Mesothelial cell of epicardium (in vitro differentiated cells): ENCODE data around the gene CNTN4. TPM values are rescaled to one million over a fixed set of nuclear protein-coding genes. Genes with fewer than 3 reads are reported as not detected.
A peak's percentile ranks its signal among the peaks of the same experiment; 100 is the strongest.

Experiments used
- DNase-seq, 2 experiments: peaks; one replicate each; pipeline ENCODE4 v3.0.0; 2021; ENCODE audit warnings: low spot score in 2 of 2; ENCODE audit not compliant: unreplicated experiment in 2 of 2
- H3K27ac Mint-ChIP-seq: 2 replicates; pipeline ENCODE4 v1.8.0; 2021; ENCODE audit warnings: mixed read lengths
- H3K27me3 Mint-ChIP-seq: 2 replicates; pipeline ENCODE4 v1.8.0; 2021; ENCODE audit warnings: low read depth, mixed read lengths
- H3K36me3 Mint-ChIP-seq: 2 replicates; pipeline ENCODE4 v1.8.0; 2021; ENCODE audit warnings: mixed read lengths
- H3K4me1 Mint-ChIP-seq: 2 replicates; pipeline ENCODE4 v1.8.0; 2021; ENCODE audit warnings: mixed read lengths
- H3K4me3 Mint-ChIP-seq: 2 replicates; pipeline ENCODE4 v1.8.0; 2021; ENCODE audit warnings: mild to moderate bottlenecking, moderate library complexity, mixed read lengths
- H3K9me3 Mint-ChIP-seq: 2 replicates; pipeline ENCODE4 v1.8.0; 2021; ENCODE audit warnings: mixed read lengths
- CTCF ChIP-seq: fragments of 200-600 bp; sonication (generic); IDR thresholded peaks from one replicate; pipeline ENCODE4 v1.5.0; 2021; ENCODE audit warnings: antibody characterized with exemption; ENCODE audit not compliant: unreplicated experiment
- total RNA-seq: library from RNA; stranded (reverse); gene quantifications from 3 replicates; pipeline ENCODE4 v1.2.1, GENCODE V29; 2021

CNTN4 gene
- total RNA-seq, 1 donor from 2014 or later = 68.9 TPM

GRCh38 chr3:2603692-2604289 is 505.1 kb downstream of the CNTN4 start:
- peaks cover 11% of the 10 kb centered on the region for H3K4me1 Mint-ChIP-seq
- no peaks in the 10 kb centered on the region for H3K36me3 Mint-ChIP-seq
- H3K4me3 Mint-ChIP-seq = no peak overlapping the region
- peak overlapping the region; percentile 2 for H3K27ac Mint-ChIP-seq
- no peak for DNase-seq
- no peak for TF ChIP-seq CTCF
- H3K9me3 Mint-ChIP-seq = peaks cover 6% of the 10 kb centered on the region
- no peaks in the 10 kb centered on the region for H3K27me3 Mint-ChIP-seq

DNA sequence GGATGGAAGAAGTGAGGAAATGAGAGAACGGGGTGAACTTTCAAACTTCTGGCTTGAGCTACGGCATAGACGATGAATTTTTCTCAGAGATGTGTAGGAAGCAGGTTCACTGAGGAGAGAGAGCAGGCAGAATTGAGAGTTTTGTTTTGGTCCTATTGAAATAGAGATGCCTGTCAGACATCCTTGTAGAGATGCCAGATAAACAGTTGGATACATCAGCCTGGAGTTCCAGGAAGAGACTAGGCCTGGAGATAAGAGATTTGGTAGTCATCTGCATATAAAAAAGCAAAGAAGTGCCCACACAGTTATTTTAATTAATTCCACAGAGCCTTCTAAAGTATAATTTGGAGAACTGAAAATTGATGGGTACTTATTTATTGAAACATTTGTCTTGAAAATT is 515.9 kb downstream of the CNTN4 start:
- no peak for TF ChIP-seq CTCF
- H3K4me1 Mint-ChIP-seq = no peaks in the 10 kb centered on the region
- DNase-seq = no peak
- no peaks in the 10 kb centered on the region for H3K27me3 Mint-ChIP-seq
- no peak overlapping the region for H3K27ac Mint-ChIP-seq
- peaks cover 12% of the 10 kb centered on the region for H3K9me3 Mint-ChIP-seq
- peaks cover 7% of the 10 kb centered on the region for H3K36me3 Mint-ChIP-seq
- H3K4me3 Mint-ChIP-seq = no peak overlapping the region

- Mint-ChIP-seq H3K9me3 (peaks cover 12% of the 10 kb centered on the region), H3K4me3 (no peak overlapping the region)
- no peak for DNase-seq
These were observed 516.4 kb downstream of the CNTN4 start for GRCh38 chr3:2615080-2615479.

DNA sequence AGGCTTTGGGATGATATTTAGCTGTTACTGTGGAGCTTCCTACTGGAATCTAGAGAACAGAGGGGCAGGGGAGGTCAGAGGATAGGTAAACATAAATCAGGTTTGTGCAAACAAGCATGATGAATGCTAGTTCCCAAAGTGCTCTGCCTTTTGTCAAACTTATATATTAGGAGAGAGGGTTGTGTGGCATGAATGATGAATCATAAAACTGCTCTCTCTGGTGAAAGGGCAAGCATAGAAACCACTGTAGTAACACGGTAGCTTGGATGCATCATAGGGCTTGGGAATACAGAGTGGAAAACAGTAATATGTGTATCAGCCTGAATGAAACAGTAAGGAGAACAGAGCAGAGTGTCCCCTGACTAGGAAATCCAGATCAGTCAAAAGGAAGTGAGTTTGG is 524.8 kb downstream of the CNTN4 start:
- no peak for DNase-seq
- Mint-ChIP-seq H3K27ac (peak overlapping the region; percentile 22), H3K4me3 (no peak overlapping the region), H3K9me3 (no peaks in the 10 kb centered on the region), H3K4me1 (peaks cover 18% of the 10 kb centered on the region), H3K27me3 (no peaks in the 10 kb centered on the region), H3K36me3 (peaks cover 2% of the 10 kb centered on the region)
- TF ChIP-seq CTCF = no peak

More at GRCh38 chr3:2615080-2615479, 516.4 kb downstream of the CNTN4 start:
- H3K36me3 Mint-ChIP-seq = peaks cover 7% of the 10 kb centered on the region
- no peaks in the 10 kb centered on the region for H3K4me1 Mint-ChIP-seq
- H3K27ac Mint-ChIP-seq = no peak overlapping the region
- no peaks in the 10 kb centered on the region for H3K27me3 Mint-ChIP-seq
- TF ChIP-seq CTCF = no peak

GRCh38 chr3:2628117-2628516 is 529.5 kb downstream of the CNTN4 start:
- Mint-ChIP-seq H3K36me3 (peaks cover 2% of the 10 kb centered on the region), H3K9me3 (no peaks in the 10 kb centered on the region), H3K4me3 (no peak overlapping the region), H3K4me1 (peaks cover 13% of the 10 kb centered on the region), H3K27ac (no peak overlapping the region), H3K27me3 (no peaks in the 10 kb centered on the region)
- no peak for DNase-seq
- TF ChIP-seq CTCF = no peak

DNA sequence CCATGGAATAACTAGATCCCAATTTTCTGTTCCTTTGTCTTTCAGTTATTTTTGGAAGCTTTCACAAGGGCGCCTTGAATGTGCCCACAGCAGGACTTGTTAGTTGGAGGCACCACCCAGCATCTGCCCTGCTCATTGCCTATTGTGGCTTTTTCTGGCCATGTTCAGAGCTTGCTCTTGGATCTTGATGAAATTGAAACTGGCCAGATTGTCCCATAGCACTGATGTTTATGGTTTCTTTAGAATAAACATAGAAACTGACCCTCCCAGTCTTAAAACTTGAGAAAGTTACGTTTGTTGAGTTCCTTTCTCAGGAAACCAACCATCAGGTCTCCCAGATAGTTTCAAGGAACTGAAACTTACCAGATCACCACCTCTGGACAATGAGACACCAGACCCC is 536.8 kb downstream of the CNTN4 start:
- Mint-ChIP-seq H3K27me3 (no peaks in the 10 kb centered on the region), H3K4me3 (no peak overlapping the region), H3K4me1 (no peaks in the 10 kb centered on the region), H3K36me3 (no peaks in the 10 kb centered on the region), H3K27ac (no peak overlapping the region), H3K9me3 (peaks cover 4% of the 10 kb centered on the region)
- DNase-seq = no peak
- TF ChIP-seq CTCF = no peak
